Neuronal stem cell (in vitro differentiated cells): Measurements from ENCODE around the gene NFKBIE.

Experiments used
- DNase-seq: peaks from one replicate; pipeline ENCODE4 v3.0.0-alpha.2; 2013; ENCODE audit warnings: low spot score
- H2AFZ ChIP-seq: one replicate; pipeline ENCODE4 v1.6.1; 2013; ENCODE audit warnings: mild to moderate bottlenecking, low read length, inconsistent platforms
- H2AK5ac ChIP-seq: 2 replicates; pipeline ENCODE4 v1.6.1; 2013; ENCODE audit warnings: low read depth, mild to moderate bottlenecking, inconsistent platforms, low read length, moderate library complexity, mixed read lengths
- H2BK120ac ChIP-seq: 2 replicates; pipeline ENCODE4 v1.6.1; 2013; ENCODE audit warnings: low read depth, mild to moderate bottlenecking, inconsistent platforms, low read length, moderate library complexity, mixed read lengths
- H2BK12ac ChIP-seq: one replicate; pipeline ENCODE4 v1.6.1; 2013; ENCODE audit warnings: low read length, inconsistent platforms
- H2BK15ac ChIP-seq: 2 replicates; pipeline ENCODE4 v1.6.1; 2013; ENCODE audit warnings: mild to moderate bottlenecking, low read length, inconsistent platforms, mixed read lengths
- H2BK5ac ChIP-seq: one replicate; pipeline ENCODE4 v1.6.1; 2013; ENCODE audit warnings: inconsistent platforms, mild to moderate bottlenecking, low read length, moderate library complexity
- H3K14ac ChIP-seq: one replicate; pipeline ENCODE4 v1.6.1; 2013; ENCODE audit warnings: low read length, inconsistent platforms
- H3K18ac ChIP-seq: 2 replicates; pipeline ENCODE4 v1.6.1; 2013; ENCODE audit warnings: low read length, inconsistent platforms
- H3K23ac ChIP-seq: 2 replicates; pipeline ENCODE4 v1.6.1; 2013; ENCODE audit warnings: low read depth, mild to moderate bottlenecking, mixed read lengths, low read length, inconsistent platforms; ENCODE audit not compliant: poor library complexity
- H3K27ac ChIP-seq: replicated peaks from 3 replicates; pipeline ENCODE4 v1.5.1; 2013; ENCODE audit warnings: low read length, inconsistent platforms
- H3K27me3 ChIP-seq, 3 experiments: 2 replicates each; pipeline ENCODE4 v1.6.1; 2013; ENCODE audit warnings: low read length in 3 of 3, mild to moderate bottlenecking in 2 of 3, inconsistent platforms in 1 of 3, low read depth in 1 of 3, mixed read lengths in 1 of 3, moderate library complexity in 1 of 3; ENCODE audit not compliant: control insufficient read depth in 3 of 3, insufficient read depth in 3 of 3
- H3K36me3 ChIP-seq, 2 donors: replicated peaks in 1 of 2; 2 replicates each; pipeline ENCODE4 v1.6.1; 2013; ENCODE audit warnings: low read length in 2 of 2; ENCODE audit not compliant: control insufficient read depth in 2 of 2, insufficient read depth in 2 of 2
- H3K4ac ChIP-seq: 2 replicates; pipeline ENCODE4 v1.6.1; 2013; ENCODE audit warnings: inconsistent platforms, mild to moderate bottlenecking, low read length, moderate library complexity
- H3K4me1 ChIP-seq, 2 donors: 1 replicate in 1 of 2; 2 replicates in 1 of 2; pipeline ENCODE4 v1.6.1; 2013; ENCODE audit warnings: low read length in 2 of 2, low read depth in 1 of 2; ENCODE audit not compliant: control insufficient read depth in 2 of 2, insufficient read depth in 1 of 2
- H3K4me2 ChIP-seq: one replicate; pipeline ENCODE4 v1.6.1; 2013; ENCODE audit warnings: mild to moderate bottlenecking, low read length, inconsistent platforms; ENCODE audit not compliant: insufficient read depth, poor library complexity, severe bottlenecking
- H3K4me3 ChIP-seq, 2 donors: 2 replicates each; pipeline ENCODE4 v1.5.1; 2013; ENCODE audit warnings: low read length in 2 of 2, mild to moderate bottlenecking in 2 of 2, inconsistent platforms in 1 of 2, moderate library complexity in 1 of 2
- H3K79me1 ChIP-seq: one replicate; pipeline ENCODE4 v1.6.1; 2013; ENCODE audit warnings: low read depth, mild to moderate bottlenecking, inconsistent platforms, low read length, moderate library complexity
- H3K9ac ChIP-seq: one replicate; pipeline ENCODE4 v1.6.1; 2013; ENCODE audit warnings: mild to moderate bottlenecking, low read depth, low read length, inconsistent platforms; ENCODE audit not compliant: poor library complexity
- H3K9me3 ChIP-seq, 2 donors: replicated peaks in 1 of 2; 2 replicates each; pipeline versions ENCODE3 to v1.6.1; 2013; ENCODE audit warnings: low read length in 2 of 2, mild to moderate bottlenecking in 2 of 2, inconsistent platforms in 1 of 2, low read depth in 1 of 2, mixed read lengths in 1 of 2, moderate library complexity in 1 of 2; ENCODE audit not compliant: control insufficient read depth in 2 of 2, insufficient read depth in 1 of 2
- H4K8ac ChIP-seq: one replicate; pipeline ENCODE4 v1.6.1; 2013; ENCODE audit warnings: low read depth, mild to moderate bottlenecking, inconsistent platforms, low read length, moderate library complexity
- H4K91ac ChIP-seq: one replicate; pipeline ENCODE4 v1.6.1; 2013; ENCODE audit warnings: low read length, low read depth, mild to moderate bottlenecking, inconsistent platforms; ENCODE audit not compliant: poor library complexity
- WGBS, 2 donors: extraction: QIAGEN DNeasy Blood & Tissue Kit; methylation state at CpG; one replicate each; pipeline ENCODE4 v1.1.7; 2013; ENCODE audit warnings: missing lambda C conversion rate in 2 of 2, mixed read lengths in 1 of 2; ENCODE audit not compliant: insufficient read length in 2 of 2, insufficient replicate concordance in 1 of 2; ENCODE audit errors: extremely low coverage in 2 of 2; 5-methylcytosine and 5-hydroxymethylcytosine counted together

The NFKBIE gene

GRCh38 chr6:44262467-44263353 is 2.6 kb downstream of the NFKBIE start:
- Histone ChIP-seq H2AFZ (no peak overlapping the region), H2BK5ac (no peak overlapping the region), H4K91ac (no peak overlapping the region), H3K79me1 (peaks cover 2% of the 10 kb centered on the region), H3K4me2 (no peak overlapping the region), H4K8ac (no peak overlapping the region), H2AK5ac (peak overlapping the region; percentile 6), H3K14ac (no peak overlapping the region), H3K9me3 (no peaks in the 10 kb centered on the region), H3K18ac (peak overlapping the region; percentile 55), H3K27me3 (no peaks in the 10 kb centered on the region), H3K27ac (no peak overlapping the region), H2BK120ac (no peak overlapping the region), H3K4ac (no peak overlapping the region), H3K36me3 (peaks cover 14 to 49% of the 10 kb centered on the region in 2 donors), H3K4me3 (peak overlapping the region in 1 of 2 donors; percentile 83), H3K4me1 (peaks cover 17 to 29% of the 10 kb centered on the region in 2 donors), H3K23ac (no peak overlapping the region), H2BK12ac (no peak overlapping the region), H2BK15ac (peak overlapping the region; percentile 17), H3K9ac (no peak overlapping the region)
- DNase-seq = no peak
- no CpG with 5 or more reads among the region's 7 CpGs for WGBS, 2 donors

GRCh38 chr6:44261581-44261980 is 3.8 kb downstream of the NFKBIE start:
- H3K79me1 ChIP-seq = peaks cover 2% of the 10 kb centered on the region
- H3K23ac ChIP-seq = peak overlapping the region; percentile 37
- H3K27ac ChIP-seq = no peak overlapping the region
- no peak overlapping the region for H3K14ac ChIP-seq
- H3K9ac ChIP-seq = no peak overlapping the region
- DNase-seq = no peak
- no peak overlapping the region for H2AFZ ChIP-seq
- H2BK120ac ChIP-seq = no peak overlapping the region
- peaks cover 14 to 49% of the 10 kb centered on the region in 2 donors for H3K36me3 ChIP-seq
- peaks cover 20 to 23% of the 10 kb centered on the region in 2 donors for H3K4me1 ChIP-seq
- H4K91ac ChIP-seq = no peak overlapping the region
- no peak overlapping the region for H3K4me2 ChIP-seq
- no peak overlapping the region for H4K8ac ChIP-seq
- H3K18ac ChIP-seq = no peak overlapping the region
- H3K9me3 ChIP-seq = no peaks in the 10 kb centered on the region
- no peak overlapping the region for H3K4ac ChIP-seq
- no peak overlapping the region for H2BK15ac ChIP-seq
- no peak overlapping the region for H2BK5ac ChIP-seq
- H2BK12ac ChIP-seq = no peak overlapping the region
- H3K4me3 ChIP-seq = no peak overlapping the region
- H3K27me3 ChIP-seq = no peaks in the 10 kb centered on the region
- WGBS, 2 donors = no CpG with 5 or more reads among the region's 8 CpGs
- no peak overlapping the region for H2AK5ac ChIP-seq

GRCh38 chr6:44260451-44261297 is 4.7 kb downstream of the NFKBIE start:
- H2AFZ ChIP-seq = no peak overlapping the region
- H4K8ac ChIP-seq = no peak overlapping the region
- no peak for DNase-seq
- no peaks in the 10 kb centered on the region for H3K27me3 ChIP-seq
- WGBS, 2 donors = no CpG with 5 or more reads among the region's 6 CpGs
- no peak overlapping the region for H3K4ac ChIP-seq
- H3K79me1 ChIP-seq = peaks cover 2% of the 10 kb centered on the region
- H2BK120ac ChIP-seq = no peak overlapping the region
- no peak overlapping the region for H3K18ac ChIP-seq
- H2BK12ac ChIP-seq = no peak overlapping the region
- H3K23ac ChIP-seq = no peak overlapping the region
- H3K14ac ChIP-seq = no peak overlapping the region
- no peak overlapping the region for H2AK5ac ChIP-seq
- peaks cover 16 to 54% of the 10 kb centered on the region in 2 donors for H3K36me3 ChIP-seq
- H2BK5ac ChIP-seq = no peak overlapping the region
- H3K9ac ChIP-seq = no peak overlapping the region
- no peaks in the 10 kb centered on the region for H3K9me3 ChIP-seq
- H3K4me3 ChIP-seq = no peak overlapping the region
- no peak overlapping the region for H3K27ac ChIP-seq
- H3K4me1 ChIP-seq = peaks cover 29% of the 10 kb centered on the region in 2 donors
- H2BK15ac ChIP-seq = no peak overlapping the region
- no peak overlapping the region for H4K91ac ChIP-seq
- no peak overlapping the region for H3K4me2 ChIP-seq

GRCh38 chr6:44260011-44260410 is 5.3 kb downstream of the NFKBIE start:
- Histone ChIP-seq H3K4me2 (no peak overlapping the region), H4K8ac (no peak overlapping the region), H3K79me1 (peaks cover 2% of the 10 kb centered on the region), H3K27me3 (no peaks in the 10 kb centered on the region), H4K91ac (no peak overlapping the region), H3K9me3 (no peaks in the 10 kb centered on the region), H2AK5ac (no peak overlapping the region), H2AFZ (no peak overlapping the region), H3K14ac (no peak overlapping the region), H3K4me3 (no peak overlapping the region), H2BK12ac (no peak overlapping the region), H3K18ac (no peak overlapping the region), H3K9ac (no peak overlapping the region), H3K36me3 (peaks cover 21 to 61% of the 10 kb centered on the region in 2 donors), H3K4me1 (peaks cover 30% of the 10 kb centered on the region in 2 donors), H2BK120ac (no peak overlapping the region), H2BK5ac (no peak overlapping the region), H2BK15ac (no peak overlapping the region), H3K4ac (no peak overlapping the region), H3K23ac (peak overlapping the region; percentile 14), H3K27ac (no peak overlapping the region)
- no CpG with 5 or more reads among the region's 8 CpGs for WGBS, 2 donors
- no peak for DNase-seq
